Central memory CD4-positive, alpha-beta T cell (primary cell): ENCODE results near the gene TMEM220.
A peak's percentile ranks its signal among the peaks of the same experiment; 100 is the strongest.
"Not testable (repeated sequence)": the region's sequence is repeated elsewhere in the genome, so short reads cannot be mapped to it uniquely, and the experiment has no call there.

Experiments
- DNase-seq: peaks from one replicate; pipeline ENCODE4 v3.0.0; 2022

TMEM220 gene

DNA sequence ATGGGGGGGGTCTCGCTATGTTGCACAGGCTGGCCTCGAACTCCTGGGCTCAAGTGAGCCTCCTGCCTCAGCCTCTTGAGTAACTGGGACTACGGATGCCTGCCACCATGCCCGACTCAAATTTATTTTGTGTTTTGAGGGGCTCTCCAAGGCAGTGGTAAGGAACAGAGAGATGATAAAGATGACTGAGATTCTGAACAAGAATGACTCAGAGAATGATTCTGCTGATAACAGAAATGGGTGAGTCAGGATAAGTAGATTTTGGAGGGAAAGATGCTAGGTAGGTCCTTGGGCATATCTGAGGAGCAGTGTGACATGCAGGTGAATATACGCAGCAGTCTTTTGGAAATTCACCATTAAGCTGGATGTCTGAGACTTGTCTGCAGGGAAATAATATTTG is 2.6 kb downstream of the TMEM220 start:
- no peak for DNase-seq

DNA sequence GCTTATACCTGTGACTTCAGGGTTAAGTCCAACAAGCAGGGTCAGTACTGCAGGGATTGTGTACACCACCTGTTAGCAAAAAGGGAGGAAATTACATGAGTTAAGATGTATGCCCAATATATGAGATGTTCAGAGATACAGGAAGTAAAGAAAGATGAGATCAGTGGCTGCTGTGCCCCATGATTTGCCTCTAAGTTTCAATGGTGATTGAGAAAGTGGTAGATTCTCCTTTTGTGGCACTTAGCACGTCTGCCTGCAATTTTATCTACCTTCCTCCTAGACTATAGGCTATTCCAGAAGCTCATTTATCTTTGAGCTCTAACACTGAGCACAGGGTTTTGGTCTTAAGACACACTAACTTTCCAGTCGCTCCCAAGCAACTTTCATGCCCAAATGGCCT is 3.6 kb downstream of the TMEM220 start:
- DNase-seq = no peak

DNA sequence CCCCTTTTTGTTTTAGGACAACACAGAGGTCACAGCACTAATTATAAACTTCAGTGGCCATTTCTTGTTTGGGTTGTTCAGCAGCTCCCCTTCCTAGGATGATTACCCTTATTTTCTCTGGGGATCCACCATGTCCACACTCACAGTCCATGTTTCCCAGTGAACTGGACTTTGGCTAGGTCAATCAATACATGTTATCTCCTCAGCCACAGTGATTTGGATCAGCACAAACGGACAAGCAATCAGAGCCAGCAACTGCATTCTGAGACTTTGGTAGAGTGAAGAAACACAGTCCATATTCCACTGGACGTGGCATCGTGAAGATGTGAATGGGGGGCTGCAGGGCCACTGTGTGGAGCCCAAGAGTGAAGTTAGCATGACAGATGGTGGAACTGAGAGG is 4.6 kb downstream of the TMEM220 start:
- DNase-seq = no peak

DNA sequence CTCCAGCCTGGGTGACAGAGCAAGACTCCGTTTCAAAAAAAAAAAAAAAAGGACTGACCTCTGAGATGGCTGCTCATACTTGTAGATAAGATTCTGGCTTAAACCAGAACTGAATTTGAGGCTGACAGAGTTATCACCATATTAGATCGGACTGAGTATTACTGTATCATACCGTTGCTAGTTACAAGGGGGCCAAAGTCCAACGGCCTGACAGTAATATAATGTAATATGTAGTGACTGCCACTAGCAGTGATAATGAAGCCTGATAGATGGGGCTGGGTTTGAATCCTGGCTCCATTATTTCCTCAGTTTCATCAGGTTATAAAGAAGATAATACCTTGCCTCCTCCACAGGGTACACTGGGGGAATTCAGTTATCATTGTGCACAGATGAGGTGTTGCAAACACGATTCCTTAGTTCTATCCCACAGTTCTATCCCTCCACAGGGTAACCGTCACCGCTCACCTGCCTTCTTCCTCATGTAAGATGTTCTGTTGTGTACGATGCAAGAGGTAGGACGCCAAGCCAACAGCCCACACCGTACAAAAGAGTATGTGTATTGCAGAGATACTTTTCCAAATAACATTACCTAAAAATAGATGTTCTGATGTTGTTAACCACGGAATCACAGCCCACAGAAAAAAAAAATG is 5.2 kb downstream of the TMEM220 start:
- DNase-seq = no peak

DNA sequence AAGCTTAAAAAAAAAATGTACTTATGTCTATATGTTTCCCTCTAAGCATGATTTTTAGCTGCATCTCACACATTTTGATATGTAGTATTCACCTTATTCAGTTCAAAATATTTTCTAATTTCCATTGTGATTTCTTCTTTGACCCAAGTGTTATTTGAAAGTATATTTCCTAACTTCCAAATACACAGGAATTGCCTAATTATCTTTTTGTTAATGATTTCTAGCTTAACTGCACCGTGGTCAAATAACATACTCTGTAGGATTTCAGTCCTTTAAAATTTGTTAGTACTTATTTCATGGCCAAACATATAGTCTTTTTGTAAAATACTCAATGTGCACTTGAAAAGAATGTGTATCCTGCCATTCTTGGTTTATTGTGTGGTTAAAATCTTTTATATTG is 11.3 kb downstream of the TMEM220 start:
- DNase-seq = no peak

DNA sequence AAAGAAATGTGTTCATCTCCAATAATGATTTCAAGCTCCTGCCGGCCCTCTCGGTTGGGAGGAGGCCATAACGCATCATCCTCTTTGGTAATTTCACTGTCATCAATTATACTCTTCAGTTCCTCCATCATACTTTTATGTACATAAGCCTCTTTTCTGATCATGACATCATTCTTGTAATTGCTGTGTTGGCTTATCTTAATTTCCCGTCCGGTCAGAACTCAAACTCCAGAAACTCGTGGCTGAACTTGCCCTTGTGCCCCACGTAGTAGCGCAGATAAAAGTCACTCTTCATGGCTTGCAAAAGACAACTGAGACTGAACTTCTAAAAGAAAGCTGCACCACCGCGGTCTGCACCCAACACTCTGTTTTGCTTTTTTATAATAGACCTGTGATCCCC is 13.6 kb downstream of the TMEM220 start:
- DNase-seq = no peak

DNA sequence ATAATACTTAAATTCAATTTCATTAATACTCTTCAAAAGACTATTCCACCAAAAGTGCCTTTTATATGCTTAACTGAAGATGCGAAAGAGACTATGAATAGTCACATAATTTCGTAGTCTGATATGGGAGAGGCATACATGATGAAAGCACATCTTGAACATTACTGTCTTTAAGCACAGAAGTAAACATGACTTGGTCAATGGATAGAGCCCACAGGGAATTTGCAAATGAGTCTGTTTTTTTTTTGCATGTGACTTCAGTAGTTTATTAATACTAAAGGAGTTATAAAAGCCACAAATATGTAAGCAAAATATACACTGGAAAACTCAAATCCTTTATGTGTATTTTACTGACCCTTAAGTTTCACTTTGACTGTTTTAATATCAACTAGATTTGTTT is 16.5 kb downstream of the TMEM220 start:
- no peak for DNase-seq

DNA sequence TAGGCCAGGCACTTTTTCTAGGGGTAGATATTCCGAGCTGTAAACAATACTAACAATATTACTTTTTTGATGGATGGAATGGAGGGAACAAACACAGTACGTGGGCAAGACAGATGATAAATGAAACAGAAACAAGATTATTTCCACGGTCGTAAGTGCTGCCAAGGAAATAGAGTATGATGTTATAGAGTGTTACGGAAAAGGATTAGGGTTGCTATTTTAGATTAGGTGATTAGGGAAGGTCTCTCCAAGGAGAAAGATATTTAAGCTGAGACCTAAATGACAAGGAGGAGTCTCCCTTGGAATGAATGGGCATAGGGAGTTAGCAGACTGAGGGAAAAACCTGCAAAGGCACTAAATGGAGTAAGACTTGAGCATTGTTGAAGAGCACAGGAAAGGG is 24.1 kb downstream of the TMEM220 start:
- no peak for DNase-seq

DNA sequence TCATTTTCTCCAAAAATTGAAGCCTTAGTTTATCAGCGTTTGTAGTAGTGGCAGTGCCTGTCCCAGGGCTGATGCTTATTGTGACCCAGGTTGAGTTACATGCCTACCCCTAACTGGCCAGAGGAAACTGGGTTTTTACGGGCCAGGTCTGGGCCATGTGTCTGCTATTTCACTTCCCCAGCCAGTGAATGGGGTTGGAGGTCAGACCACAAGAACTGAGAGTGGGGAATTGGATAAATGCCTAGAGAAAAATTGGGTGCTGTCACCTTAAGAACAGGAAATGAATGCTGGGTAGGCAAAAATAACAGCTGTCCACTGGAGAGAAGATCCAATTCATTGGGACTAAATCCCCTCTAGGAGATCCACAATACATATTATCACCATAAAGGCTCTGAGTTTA is 27.2 kb downstream of the TMEM220 start:
- DNase-seq = no peak

DNA sequence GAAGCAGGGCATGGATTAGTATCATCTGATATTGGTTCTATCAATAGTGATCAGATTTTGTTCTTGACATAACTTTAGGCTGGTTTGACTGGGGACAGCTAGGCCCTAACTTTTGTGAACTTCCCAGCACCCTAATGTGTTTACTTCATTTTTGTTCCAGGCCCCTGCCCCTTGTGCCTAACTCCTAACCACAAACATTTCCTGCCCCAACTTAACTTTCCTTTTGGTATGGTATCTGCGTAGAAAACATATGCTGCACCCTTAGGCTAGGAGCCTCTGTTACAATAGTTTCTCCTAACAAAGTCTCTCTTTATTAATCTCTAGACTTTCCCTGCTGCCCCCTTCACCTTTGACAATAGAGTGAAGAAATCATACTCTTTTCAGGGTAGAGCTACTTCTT is 30.0 kb downstream of the TMEM220 start:
- DNase-seq = peak; percentile 58

DNA sequence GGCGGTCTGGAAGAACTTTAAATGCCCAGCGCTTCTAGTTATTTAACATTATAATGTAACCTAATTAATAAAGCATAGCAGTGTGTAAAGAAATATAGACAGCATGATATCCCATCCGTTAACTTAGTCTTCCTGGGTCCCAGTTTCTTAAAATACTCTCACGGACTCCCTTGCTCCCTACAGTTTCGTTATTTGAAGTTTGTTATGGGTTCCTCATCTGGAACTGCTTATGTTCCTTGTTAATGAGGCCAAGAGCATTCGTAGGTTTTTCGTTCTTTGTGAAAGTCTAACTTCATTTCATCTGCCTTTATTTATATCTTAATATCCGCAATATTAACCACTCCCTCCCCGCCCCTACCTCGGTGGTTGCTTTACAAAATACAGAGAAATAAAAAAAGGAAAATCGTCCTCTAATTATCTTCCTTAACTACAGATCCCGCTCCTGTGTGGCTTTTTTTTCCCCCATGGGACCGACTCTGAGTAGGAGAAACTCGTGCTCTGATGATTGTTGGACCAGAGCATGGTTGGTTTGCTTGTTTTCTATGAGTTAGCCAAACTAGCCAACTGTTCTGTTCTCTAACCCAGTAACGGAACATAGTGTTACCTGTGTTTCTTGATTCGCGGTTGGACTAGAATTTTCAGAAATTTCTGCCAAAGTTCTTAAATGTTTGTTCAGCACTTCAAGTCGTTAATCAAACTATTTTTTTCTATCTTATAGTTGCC is 31.6 kb downstream of the TMEM220 start:
- no peak for DNase-seq

DNA sequence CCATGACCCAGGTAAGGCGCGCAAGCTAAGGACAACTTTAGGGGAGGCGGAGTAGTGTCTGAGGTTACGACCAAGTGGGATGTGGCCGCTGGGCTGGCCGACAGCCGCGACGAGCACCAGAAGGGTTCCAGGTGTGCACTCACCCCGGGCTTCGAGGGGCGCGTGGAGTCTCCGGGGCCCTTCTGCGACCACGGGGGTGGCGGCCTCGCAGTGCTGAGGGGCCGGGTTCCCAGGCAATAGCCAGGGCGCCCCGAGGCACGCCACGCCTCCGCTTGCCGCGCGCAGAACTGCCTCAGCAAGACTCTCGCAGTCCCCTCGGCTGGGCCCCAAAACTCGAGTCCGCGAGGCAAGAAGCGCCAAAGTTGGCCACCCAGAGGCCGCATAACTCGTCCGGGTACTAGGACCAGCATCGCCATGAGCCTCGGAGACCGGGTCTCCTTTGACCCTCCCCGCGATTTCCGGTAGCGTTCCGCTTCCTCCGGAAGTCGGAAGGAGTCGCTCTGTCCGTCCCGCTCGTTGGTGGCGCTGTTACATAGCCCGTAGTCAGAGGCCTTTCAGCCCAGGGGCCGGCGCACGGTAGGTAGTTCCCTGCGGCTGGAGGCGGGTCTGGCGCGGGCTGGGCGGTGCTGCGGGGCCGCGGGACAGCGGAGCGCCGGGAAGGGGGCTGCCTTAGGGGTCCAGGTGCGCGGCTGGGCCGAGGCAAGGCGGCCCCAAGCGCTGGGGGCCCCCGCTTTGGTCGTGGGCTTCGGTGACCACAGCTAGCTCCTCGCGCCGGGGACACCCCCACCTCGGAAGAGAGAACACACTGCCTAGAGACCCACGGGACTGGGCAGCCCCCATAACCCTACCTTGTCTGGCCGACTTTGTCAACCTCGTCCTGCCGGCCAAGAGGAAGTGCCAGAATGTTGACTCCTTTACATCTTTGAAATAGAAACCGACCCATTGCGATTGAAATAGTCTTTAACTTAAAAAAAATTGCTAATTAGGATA is 32.4 kb downstream of the TMEM220 start, which contains the start of the genes ADPRM and SCO1:
Gene ADPRM, plus strand, starts transcription at position 503 of the 990 bp plus-strand sequence. CDS start 7,333 bp downstream, outside the sequence.
Gene SCO1, minus strand, starts transcription at position 442 of the 990 bp plus-strand sequence. Its CDS starts 26 bp downstream, at position 416.
- DNase-seq = peak; percentile 85

DNA sequence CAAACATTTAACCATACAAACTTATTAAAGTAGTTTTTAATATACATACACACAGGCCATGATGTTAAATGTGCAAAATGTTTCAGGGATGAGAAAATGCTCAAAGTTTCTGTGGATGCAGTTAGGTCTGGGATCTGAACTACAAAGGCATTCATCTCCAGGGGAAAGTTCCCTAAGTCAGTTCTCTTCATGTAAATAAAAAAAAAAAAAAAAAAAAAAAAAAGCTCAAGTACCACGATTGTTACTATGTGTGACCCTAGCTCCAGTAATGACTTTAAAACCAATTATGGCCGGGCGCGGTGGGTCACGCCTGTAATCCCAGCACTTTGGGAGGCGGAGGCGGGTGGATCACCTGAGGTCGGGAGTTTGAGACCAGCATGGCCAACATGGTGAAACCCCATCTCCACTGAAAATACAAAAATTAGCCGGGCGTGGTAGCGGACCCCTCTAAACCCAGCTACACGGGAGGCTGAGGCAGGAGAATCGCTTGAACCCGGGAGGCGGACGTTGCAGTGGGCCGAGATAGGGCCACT is 33.9 kb downstream of the TMEM220 start:
- not testable (repeated sequence) for DNase-seq

DNA sequence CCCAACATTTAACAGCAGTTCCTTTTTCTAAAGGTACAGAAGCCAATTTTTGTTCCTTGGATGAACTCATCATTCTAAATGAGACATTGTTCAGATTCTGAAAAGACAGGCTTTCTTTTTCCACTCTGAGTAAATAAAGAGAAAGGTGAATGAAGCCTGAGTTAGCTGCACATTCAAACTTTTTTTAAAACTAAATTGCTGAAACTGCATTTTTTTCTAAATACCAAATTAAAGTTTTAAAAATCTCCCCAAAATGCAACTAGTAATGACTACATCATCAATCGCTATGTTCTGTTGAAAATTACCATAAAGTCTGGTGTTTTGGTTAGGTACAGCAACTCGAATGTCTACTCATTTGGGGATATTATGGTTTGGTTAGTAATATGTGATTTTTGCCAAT is 42.3 kb downstream of the TMEM220 start:
- no peak for DNase-seq

DNA sequence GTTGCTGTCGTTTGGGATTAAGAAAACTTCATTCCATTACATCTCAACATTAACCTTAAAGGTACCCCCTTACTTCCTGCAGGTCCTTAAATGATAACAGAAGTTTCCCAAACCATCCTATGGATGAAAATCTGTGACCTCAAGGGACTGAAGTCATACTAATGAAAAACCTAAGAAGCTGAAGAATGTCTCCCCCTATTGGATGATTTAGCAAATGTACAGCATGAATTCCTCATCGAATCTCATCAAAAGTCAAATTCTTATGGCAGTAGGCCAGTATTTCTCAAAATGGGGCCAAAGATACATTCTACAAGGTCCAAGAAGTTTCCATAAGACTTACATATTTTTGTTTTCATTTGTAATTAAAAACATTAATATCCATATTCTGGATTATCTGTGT is 46.0 kb downstream of the TMEM220 start:
- no peak for DNase-seq

DNA sequence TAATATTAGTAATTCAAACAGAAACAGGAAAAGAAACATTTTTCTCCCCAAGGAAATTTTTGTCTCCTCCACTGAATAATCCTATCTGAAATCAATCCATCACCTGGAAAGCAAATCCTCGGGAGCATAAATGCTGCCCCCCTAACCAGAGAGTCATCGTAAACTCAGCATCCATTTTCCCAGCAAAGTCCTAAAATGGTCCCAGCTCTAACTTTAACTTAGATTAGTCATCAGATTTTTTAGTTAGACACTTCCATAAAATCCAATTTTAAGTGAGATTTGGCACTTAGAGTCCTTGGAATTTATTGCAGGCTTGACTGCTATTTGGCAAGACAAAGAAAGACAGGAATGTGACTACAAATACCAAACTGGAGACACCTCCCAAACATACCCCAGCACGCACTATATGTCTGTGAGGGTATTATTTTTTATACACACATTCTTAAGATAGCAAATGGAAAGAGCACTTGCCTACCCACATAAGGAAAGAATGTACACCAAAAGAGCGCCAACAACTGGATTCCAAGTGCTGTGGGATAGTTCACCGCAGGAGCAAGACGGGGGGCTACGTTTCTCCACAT is 47.9 kb downstream of the TMEM220 start:
- DNase-seq = no peak

DNA sequence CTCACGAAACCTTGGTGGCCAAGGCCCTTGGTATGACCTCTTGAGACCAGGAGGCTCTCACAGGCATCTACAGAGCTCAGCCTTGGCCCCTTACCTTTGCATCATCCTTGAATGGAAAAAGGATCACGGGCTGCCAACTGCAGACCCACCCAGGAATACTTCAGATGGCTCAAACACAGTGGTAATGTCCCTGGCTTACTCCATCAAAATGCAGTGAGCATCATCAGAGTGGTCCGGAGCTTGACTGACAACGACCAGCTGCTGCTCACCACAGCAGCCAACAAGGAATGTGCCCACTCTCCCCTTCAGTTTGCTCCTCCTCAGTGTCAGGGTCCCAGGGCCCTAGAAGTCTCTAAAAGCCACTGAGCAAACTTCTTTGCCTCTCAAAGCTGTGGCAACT is 55.1 kb downstream of the TMEM220 start:
- no peak for DNase-seq

DNA sequence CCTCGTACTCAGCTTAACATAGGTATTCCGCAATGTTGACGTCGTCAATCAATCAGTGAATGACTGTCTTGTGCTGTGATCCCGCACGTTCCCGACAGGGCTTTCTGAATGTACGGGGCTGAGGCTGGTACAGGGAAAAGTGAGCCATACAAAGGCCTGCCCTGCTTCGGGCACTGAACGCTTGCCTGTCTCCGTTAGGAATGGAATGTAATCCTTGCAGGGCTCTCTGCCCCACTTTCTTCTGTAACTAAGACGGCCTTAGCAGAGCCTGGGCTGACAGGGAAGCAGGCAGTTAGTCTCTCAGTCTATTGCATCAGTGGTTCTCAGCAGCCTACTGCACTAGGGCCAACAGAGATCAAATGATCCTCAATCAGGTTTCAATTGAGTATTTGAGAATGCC is 56.5 kb downstream of the TMEM220 start:
- DNase-seq = no peak

DNA sequence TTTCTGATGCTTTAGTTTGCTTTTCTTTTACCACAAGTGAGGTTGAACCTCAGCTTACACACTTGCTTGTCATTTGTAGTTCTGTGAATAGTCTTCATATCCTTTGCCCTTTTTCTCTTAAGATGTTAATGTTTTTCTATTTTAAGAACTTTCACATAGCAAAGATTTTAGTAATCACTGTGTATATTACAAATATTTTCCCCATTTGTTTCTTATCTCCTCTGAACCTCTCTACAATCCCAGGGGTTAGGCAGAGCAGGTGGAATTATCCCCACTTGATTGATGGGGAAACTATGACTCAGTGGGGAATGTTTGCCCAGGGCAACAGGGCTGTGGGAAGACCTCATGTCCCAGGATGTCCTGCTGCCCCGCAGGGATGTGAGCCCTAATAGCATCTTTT is 61.0 kb downstream of the TMEM220 start:
- no peak for DNase-seq

DNA sequence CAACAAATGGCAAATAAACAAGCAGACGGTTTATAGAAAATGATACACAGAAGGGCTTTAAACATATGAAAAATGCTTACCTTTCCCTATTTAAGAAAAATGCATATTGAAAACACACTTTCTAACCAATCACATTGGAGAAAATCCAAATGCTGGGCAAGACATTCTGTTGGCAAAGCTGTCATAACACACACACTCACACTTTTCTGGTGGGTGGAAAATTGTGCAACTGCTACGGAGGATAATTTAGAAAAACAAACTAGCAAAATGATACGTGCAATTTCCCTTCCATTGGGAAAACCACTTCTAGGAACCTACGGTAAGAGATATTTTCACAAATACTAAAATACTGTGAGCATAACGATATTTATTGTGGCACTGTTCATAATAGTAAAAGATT is 62.9 kb downstream of the TMEM220 start:
- DNase-seq = no peak

DNA sequence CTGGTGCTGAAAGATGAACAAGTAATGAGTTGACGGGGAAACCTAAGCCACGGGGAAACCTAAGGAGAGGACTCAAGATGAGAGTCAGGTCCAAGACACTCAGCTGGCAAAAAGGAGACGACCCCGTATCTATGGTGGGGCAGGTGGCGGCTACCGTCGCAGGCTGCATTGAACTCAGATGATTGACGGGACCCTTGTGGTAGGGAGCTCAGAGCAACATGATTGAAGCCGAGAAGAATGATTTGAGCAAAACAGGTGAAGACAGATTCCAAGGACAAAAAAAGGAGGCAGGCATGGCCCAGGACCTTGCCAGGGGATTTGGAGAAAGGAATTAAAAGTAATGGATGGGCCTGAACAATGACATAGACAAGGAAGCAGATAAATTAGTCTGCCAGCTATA is 65.3 kb downstream of the TMEM220 start:
- DNase-seq = no peak
